Kidney (tissue), 14 donors: ENCODE measurements around the gene LRRC28. TPM values are rescaled to one million over a fixed set of nuclear protein-coding genes. Genes with fewer than 3 reads are reported as not detected.
A peak's percentile ranks its signal among the peaks of the same experiment; 100 is the strongest.

Source experiments
- DNase-seq, 5 donors: peaks; one replicate each; pipeline ENCODE4 v3.0.0-alpha.2; 2013 to 2020
- FAIRE-seq: peaks from 2 replicates; lab custom pipeline; 2012; peaks lifted over from hg19 to GRCh38; lab: Jason Lieb, UNC
- H3K27ac ChIP-seq, 2 donors: one replicate each; pipeline ENCODE4 v1.7.0; 2013; ENCODE audit warnings: low read depth in 2 of 2, low read length in 2 of 2, inconsistent platforms in 1 of 2
- H3K27me3 ChIP-seq: one replicate; pipeline ENCODE4 v1.7.1; 2013; ENCODE audit warnings: low read length, inconsistent platforms; ENCODE audit not compliant: control insufficient read depth, insufficient read depth
- H3K36me3 ChIP-seq, 3 donors: one replicate each; pipeline versions ENCODE4 v1.7.0 to v1.7.1; 2013; ENCODE audit warnings: low read length in 3 of 3, control low read depth in 1 of 3, inconsistent platforms in 1 of 3; ENCODE audit not compliant: insufficient read depth in 3 of 3, control insufficient read depth in 2 of 3
- H3K4me1 ChIP-seq, 3 donors: one replicate each; pipeline versions ENCODE4 v1.7.0 to v1.7.1; 2013; ENCODE audit warnings: low read length in 3 of 3, inconsistent platforms in 1 of 3, low read depth in 1 of 3; ENCODE audit not compliant: control insufficient read depth in 2 of 3, insufficient read depth in 2 of 3
- H3K4me3 ChIP-seq, 3 donors: one replicate each; pipeline versions ENCODE4 v1.7.0 to v1.8.1; 2013; ENCODE audit warnings: low read length in 3 of 3, control low read depth in 1 of 3, inconsistent platforms in 1 of 3
- H3K9ac ChIP-seq, 3 donors: one replicate each; pipeline versions ENCODE4 v1.7.0 to v1.7.1; 2013; ENCODE audit warnings: low read length in 3 of 3, control low read depth in 1 of 3, inconsistent platforms in 1 of 3
- H3K9me3 ChIP-seq, 3 donors: one replicate each; pipeline versions ENCODE4 v1.7.0 to v1.7.1; 2013; ENCODE audit warnings: low read length in 3 of 3, control low read depth in 1 of 3, inconsistent platforms in 1 of 3; ENCODE audit not compliant: control insufficient read depth in 2 of 3, insufficient read depth in 1 of 3
- CTCF ChIP-seq: IDR thresholded peaks from 3 replicates; pipeline ENCODE4 v1.5.1; 2012; ENCODE audit warnings: mild to moderate bottlenecking, moderate library complexity, borderline replicate concordance; ENCODE audit not compliant: insufficient read depth; ENCODE audit errors: extremely low read depth
- intact Hi-C: fragments of 100-400 bp; cut with DNase I; formaldehyde crosslinking; loops from one replicate; pipeline ENCODE4 v1.11.1; 2022
- polyA plus RNA-seq: library from polyadenylated mRNA; stranded (reverse); fragments of 350-450 nt; fragmentation: Illumina TruSeq; extraction: RNeasy Lipid Tissue Mini Kit (QIAGEN cat#74804); gene quantifications from one replicate; pipeline ENCODE4 v1.2.3, GENCODE V29; 2014; ENCODE audit warnings: low read depth, low replicate concordance; ENCODE audit not compliant: insufficient read depth
- total RNA-seq: library from RNA; stranded (reverse); fragmentation: NEBNext Ultra II Directional; extraction: Animal tissue kit (Norgen Biotek cat#: 25700); gene quantifications from one replicate; pipeline ENCODE4 v1.2.1, GENCODE V29; 2021
- donor health status: control.
- donor health status: control.
- donor health status: control.
- donor health status: control.
- donor health status: control.
- donor health status: DM: yes; HTN: yes; CAD: no.
- donor health status: Normal renal cell carcinoma (clear cell type).

Gene LRRC28
- total and polyA plus RNA-seq, 2 donors from 2014 or later, result 25.5 to 34.7 TPM

- no peak for TF ChIP-seq CTCF
- H3K27ac ChIP-seq, result no peak overlapping the region
- H3K4me1 ChIP-seq, result no peaks in the 10 kb centered on the region
- H3K36me3 ChIP-seq, result peaks cover 0 to 5% (median 5%) of the 10 kb centered on the region in 3 donors
- no peaks in the 10 kb centered on the region for H3K9me3 ChIP-seq
- H3K9ac ChIP-seq, result no peak overlapping the region
- no peak for FAIRE-seq
- intact Hi-C loops, result no loop called here
- no peaks in the 10 kb centered on the region for H3K27me3 ChIP-seq
- DNase-seq, result no peak
- no peak overlapping the region for H3K4me3 ChIP-seq
Measured at GRCh38 chr15:99295840-99296239, 44.6 kb downstream of the LRRC28 start.

- Histone ChIP-seq H3K4me3 (no peak overlapping the region), H3K27me3 (no peaks in the 10 kb centered on the region), H3K9me3 (no peaks in the 10 kb centered on the region), H3K9ac (no peak overlapping the region), H3K36me3 (peaks cover 0 to 5% (median 0%) of the 10 kb centered on the region in 3 donors), H3K4me1 (no peaks in the 10 kb centered on the region), H3K27ac (no peak overlapping the region)
- FAIRE-seq, result no peak
- intact Hi-C loops, result no loop called here
- no peak for DNase-seq
- TF ChIP-seq CTCF, result no peak
Measured at GRCh38 chr15:99296386-99296785, 45.1 kb downstream of the LRRC28 start.

GRCh38 chr15:99303907-99304306 is 52.6 kb downstream of the LRRC28 start:
- Histone ChIP-seq H3K27me3 (no peaks in the 10 kb centered on the region), H3K4me1 (peaks cover 0 to 18% (median 4%) of the 10 kb centered on the region in 3 donors), H3K27ac (no peak overlapping the region), H3K9ac (no peak overlapping the region), H3K9me3 (no peaks in the 10 kb centered on the region), H3K36me3 (no peaks in the 10 kb centered on the region), H3K4me3 (no peak overlapping the region)
- DNase-seq, result peak in 2 of 5 donors; percentile 53 to 79
- intact Hi-C loops, result no loop called here
- no peak for TF ChIP-seq CTCF
- no peak for FAIRE-seq
